Testis (tissue), 2 donors: ENCODE measurements around the gene OTULINL.
"Not testable (repeated sequence)": the region's sequence is repeated elsewhere in the genome, so short reads cannot be mapped to it uniquely, and the experiment has no call there.

ENCODE experiments used
- POLR2A ChIP-seq: fragments of 450-650 bp; IDR thresholded peaks from one replicate; pipeline ENCODE4 v1.6.1; 2017; ENCODE audit warnings: antibody characterized with exemption, mild to moderate bottlenecking, moderate library complexity
- TF ChIP-seq, protein P1 (sequence below), 3 experiments: fragments of 450-650 bp in 2 of 3; fragments of 200-600 bp in 1 of 3; sonication (generic) in 1 of 3; IDR thresholded peaks; one replicate each; pipeline ENCODE4 v1.5.1; 2016 to 2019; ENCODE audit warnings: antibody characterized with exemption in 3 of 3, mild to moderate bottlenecking in 2 of 3, moderate library complexity in 1 of 3

GRCh38 chr5:14554288-14554687, 27.3 kb upstream of the OTULINL start:
- TF ChIP-seq, protein P1, sequence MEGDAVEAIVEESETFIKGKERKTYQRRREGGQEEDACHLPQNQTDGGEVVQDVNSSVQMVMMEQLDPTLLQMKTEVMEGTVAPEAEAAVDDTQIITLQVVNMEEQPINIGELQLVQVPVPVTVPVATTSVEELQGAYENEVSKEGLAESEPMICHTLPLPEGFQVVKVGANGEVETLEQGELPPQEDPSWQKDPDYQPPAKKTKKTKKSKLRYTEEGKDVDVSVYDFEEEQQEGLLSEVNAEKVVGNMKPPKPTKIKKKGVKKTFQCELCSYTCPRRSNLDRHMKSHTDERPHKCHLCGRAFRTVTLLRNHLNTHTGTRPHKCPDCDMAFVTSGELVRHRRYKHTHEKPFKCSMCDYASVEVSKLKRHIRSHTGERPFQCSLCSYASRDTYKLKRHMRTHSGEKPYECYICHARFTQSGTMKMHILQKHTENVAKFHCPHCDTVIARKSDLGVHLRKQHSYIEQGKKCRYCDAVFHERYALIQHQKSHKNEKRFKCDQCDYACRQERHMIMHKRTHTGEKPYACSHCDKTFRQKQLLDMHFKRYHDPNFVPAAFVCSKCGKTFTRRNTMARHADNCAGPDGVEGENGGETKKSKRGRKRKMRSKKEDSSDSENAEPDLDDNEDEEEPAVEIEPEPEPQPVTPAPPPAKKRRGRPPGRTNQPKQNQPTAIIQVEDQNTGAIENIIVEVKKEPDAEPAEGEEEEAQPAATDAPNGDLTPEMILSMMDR (IDR thresholded peaks at IDR 0.05) = not testable (repeated sequence)
- TF ChIP-seq POLR2A = not testable (repeated sequence)
